AG08395 (cell line): ENCODE measurements around the gene FBLL1.
"Not testable (repeated sequence)": the region's sequence is repeated elsewhere in the genome, so short reads cannot be mapped to it uniquely, and the experiment has no call there.

Source experiments
- DNase-seq: peaks from one replicate; pipeline ENCODE4 v3.0.0; 2012; ENCODE audit warnings: mixed read lengths, low spot score

Gene FBLL1

GRCh38 chr5:168528521-168529373 lies at the start of gene FBLL1:
TSS of gene FBLL1 (plus strand) at chr5:168529305. CDS start at chr5:168529505, 200 bp downstream.
- DNase-seq, result peak; percentile 31

DNA sequence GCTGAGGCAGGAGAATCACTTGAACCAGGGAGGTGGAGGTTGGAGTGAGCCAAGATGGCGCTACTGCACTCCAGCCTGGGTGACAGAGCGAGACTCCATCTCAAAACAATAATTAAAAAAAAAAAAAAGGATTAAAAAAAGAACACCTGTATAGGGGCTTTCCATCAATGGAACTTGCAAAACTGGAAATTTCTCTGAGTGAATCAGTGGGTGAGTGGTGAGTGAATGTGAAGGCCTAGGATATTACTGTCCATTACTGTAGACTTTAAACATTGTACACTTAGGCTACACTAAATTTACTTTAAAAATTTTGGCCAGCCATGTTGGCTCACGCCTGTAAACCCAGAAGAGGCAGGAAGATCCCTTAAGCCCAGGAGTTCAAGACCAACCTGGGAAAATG lies 48.5 kb upstream of the FBLL1 start:
- DNase-seq, result no peak

DNA sequence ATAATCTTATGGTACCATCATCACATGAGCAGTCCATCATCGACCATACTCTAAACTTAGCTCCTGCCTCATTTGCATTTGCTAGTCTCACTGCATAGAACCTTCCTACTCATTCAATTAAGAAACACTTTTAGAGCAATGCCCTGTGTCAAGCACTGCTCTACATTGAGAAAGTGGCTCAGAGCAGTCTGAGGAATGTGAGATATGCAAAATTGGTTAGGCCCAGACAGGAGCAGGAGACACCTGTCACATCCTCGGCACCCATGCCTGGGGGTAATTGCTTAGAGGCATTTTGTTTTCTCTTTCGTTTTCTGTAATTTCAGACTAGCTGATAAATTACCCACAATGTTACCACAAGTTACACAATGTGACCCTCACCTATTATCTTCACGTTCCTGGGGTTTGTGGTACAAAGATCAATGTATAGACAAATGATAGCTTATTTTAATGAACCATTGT lies 47.7 kb upstream of the FBLL1 start:
- DNase-seq, result no peak

DNA sequence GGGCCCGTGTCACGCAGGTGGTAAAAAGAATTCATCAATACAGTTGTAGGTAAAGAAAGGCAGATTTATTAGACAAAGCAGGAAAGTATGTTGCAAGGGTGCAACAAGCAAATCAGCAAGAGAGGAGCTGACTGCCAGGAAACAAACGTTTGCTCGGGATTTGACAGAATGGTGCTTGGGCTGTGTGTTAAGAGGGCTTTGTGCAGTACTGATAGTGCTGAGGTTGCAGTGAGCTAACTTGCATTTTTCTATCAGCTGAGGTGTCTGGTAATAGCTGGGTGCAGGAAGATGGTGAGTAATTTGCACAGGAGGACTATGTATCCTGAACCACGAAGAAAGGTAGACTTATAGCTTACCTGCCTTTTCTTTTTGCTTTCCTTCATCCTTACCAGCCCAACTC lies 46.7 kb upstream of the FBLL1 start:
- no peak for DNase-seq

- peak; percentile 97 for DNase-seq
These were observed 42.8 kb upstream of the FBLL1 start, which contains the start of gene RARS1 for GRCh38 chr5:168486136-168486879. TSS of gene RARS1 (plus strand) at chr5:168486471. CDS start at chr5:168486499, 28 bp downstream.

- no peak for DNase-seq
These were observed 40.0 kb upstream of the FBLL1 start for GRCh38 chr5:168489059-168489458.

DNA sequence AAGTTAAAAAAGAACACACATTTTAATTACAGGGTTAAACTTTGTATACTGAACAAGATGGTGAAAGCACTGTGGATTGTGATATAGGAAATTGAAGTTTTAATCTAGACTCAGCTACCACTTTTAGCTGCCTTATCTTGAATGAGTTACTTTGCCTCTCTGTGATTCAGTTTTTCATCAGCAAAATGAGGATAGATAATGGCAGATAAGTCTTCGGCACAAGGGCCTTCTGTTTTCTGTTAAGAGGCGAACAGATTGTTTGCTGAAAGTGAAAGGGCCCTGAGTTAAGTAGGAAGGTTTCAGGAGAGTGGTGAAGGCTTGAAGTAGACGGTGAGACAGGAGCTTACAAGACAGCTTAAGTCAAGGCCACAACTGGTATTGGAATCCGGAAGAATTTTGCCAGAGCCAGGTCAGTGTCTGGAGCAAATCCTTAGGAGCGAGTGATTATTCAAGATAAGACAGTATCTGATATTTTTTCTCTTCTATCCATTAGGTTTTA lies 35.0 kb upstream of the FBLL1 start:
- DNase-seq, result no peak

GRCh38 chr5:168502563-168503237 lies 26.4 kb upstream of the FBLL1 start:
- no peak for DNase-seq

DNA sequence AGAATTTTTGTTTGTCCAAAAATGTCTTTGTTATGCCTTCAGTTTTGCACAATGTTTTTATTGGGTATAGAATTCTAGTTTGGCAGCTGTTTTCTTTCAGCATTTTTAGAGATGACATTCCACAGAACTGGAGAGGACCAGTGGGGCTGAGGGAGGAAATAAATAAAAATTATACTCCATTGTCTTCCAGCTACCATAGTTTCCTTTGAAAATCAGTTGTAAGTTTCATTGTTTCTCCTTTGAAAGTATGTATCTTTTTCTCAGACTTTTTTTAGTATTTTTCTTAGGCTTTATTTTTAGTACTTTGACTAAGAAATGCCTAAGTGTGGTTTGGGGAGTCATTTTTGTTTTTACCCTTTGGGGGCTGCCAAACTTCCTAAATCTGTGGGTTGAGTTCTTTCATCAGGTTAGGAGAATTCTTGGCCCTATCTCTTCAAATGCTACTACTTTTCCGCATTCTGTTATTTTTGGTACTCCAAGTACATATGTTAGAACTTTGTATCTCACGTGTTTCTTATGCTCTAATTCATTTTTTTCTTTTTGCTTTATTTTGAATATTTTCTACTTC lies 15.2 kb upstream of the FBLL1 start:
- DNase-seq, result no peak

- DNase-seq, result no peak
These were observed 3.2 kb upstream of the FBLL1 start for GRCh38 chr5:168525856-168526255.

GRCh38 chr5:168527756-168528295 lies 1.3 kb upstream of the FBLL1 start:
- no peak for DNase-seq

- no peak for DNase-seq
These were observed 499 bp downstream of the FBLL1 start for GRCh38 chr5:168529374-168530234.

GRCh38 chr5:168530621-168531150 lies 1.6 kb downstream of the FBLL1 start:
- peak; percentile 15 for DNase-seq

DNA sequence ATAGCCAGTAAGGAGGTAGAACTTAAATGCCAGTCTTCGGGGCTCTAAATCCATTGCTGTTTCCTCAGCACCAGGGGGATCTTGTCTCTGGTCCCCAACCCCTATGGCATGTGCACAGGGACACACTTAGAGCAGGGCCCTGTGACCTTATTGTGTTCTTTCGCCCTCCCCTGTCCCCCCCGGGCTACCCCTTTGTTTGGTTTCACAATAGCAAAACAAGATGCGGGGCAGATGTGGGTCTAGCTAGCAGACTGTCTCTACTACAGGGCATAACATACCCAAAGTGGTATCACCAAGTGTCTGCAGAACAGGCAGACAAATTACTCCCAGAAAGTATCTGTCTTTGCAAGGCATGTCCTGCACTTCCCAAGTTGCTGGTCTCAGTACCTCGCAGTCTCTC lies 2.1 kb downstream of the FBLL1 start:
- DNase-seq, result no peak

- no peak for DNase-seq
These were observed 3.1 kb downstream of the FBLL1 start for GRCh38 chr5:168531987-168532864.

GRCh38 chr5:168534351-168534750 lies 5.2 kb downstream of the FBLL1 start:
- not testable (repeated sequence) for DNase-seq

GRCh38 chr5:168537176-168537575 lies 8.1 kb downstream of the FBLL1 start:
- DNase-seq, result no peak

DNA sequence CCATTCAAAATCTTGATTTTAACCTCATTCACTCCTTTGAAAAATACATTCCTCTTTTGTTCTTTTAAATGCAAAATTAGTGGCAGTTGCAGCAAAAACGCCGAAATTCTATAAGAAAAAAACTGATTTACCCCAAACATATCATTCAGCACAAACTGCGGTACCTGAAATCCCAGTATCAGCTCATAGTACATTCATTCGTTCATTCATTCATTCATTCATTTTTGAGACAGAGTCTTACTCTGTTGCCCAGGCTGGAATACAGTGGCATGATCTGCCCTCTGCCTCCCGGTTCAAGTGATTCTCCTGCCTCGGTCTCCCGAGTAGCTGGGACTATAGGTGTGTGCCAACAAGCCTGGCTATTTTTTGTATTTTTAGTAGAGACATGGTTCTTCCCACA lies 20.4 kb downstream of the FBLL1 start:
- DNase-seq, result no peak

DNA sequence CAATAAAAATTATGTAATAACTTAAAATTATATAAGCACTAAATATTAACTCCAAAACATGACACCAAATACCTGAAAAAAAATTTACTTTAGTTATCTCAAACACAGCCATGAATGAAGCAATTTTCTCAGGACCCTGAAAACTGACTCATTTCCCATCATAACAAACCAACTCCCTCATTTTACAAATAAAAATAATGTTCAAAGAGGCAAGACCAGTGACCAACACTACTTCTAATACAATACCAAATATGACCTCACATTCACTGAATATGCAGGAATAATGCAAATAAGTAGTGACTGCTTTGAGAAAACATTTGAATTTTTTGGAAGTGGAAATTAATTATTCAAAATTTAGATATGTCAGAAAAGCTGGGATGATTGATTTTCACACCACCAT lies 21.6 kb downstream of the FBLL1 start:
- DNase-seq, result no peak
